Measurements from ENCODE around the gene FPR3.

DNA sequence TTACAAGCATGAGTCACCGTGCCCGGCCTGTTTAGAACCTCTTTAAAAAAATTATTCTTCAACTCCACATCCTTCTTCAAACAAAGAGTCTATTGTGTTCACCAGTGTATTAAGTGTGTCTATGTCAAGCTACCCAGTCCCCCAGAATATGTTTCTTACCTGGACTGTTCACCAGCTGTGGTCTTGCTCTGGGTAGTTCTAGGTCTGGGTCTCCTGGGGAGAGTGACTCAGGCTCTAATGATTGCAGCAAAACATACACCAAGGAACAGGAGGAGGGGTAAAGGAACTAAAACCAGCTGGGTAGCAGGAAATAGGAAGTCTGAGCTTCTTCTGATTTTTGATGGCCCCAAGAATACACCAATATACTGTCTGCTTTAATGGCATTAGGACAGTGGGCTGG is 43.3 kb upstream of the FPR3 start, which contains the start of gene FPR1:
- TF ChIP-seq POLR2A (IDR thresholded peaks at IDR 0.05) (peak in 2 of 4 donors; percentile 38 to 80), EP300 (IDR thresholded peaks at IDR 0.05) (no peak), POLR2AphosphoS5 (IDR thresholded peaks at IDR 0.05) (peak; percentile 62 to 70)
- TF ChIP-seq, protein P1, sequence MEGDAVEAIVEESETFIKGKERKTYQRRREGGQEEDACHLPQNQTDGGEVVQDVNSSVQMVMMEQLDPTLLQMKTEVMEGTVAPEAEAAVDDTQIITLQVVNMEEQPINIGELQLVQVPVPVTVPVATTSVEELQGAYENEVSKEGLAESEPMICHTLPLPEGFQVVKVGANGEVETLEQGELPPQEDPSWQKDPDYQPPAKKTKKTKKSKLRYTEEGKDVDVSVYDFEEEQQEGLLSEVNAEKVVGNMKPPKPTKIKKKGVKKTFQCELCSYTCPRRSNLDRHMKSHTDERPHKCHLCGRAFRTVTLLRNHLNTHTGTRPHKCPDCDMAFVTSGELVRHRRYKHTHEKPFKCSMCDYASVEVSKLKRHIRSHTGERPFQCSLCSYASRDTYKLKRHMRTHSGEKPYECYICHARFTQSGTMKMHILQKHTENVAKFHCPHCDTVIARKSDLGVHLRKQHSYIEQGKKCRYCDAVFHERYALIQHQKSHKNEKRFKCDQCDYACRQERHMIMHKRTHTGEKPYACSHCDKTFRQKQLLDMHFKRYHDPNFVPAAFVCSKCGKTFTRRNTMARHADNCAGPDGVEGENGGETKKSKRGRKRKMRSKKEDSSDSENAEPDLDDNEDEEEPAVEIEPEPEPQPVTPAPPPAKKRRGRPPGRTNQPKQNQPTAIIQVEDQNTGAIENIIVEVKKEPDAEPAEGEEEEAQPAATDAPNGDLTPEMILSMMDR (IDR thresholded peaks at IDR 0.05): no peak
